ENCODE measurements around the gene CSMD2. TPM values are rescaled to one million over a fixed set of nuclear protein-coding genes. Genes with fewer than 3 reads are reported as not detected.

Gene CSMD2
- total RNA-seq, 1 donor from 2014 or later = 2.6 TPM

DNA sequence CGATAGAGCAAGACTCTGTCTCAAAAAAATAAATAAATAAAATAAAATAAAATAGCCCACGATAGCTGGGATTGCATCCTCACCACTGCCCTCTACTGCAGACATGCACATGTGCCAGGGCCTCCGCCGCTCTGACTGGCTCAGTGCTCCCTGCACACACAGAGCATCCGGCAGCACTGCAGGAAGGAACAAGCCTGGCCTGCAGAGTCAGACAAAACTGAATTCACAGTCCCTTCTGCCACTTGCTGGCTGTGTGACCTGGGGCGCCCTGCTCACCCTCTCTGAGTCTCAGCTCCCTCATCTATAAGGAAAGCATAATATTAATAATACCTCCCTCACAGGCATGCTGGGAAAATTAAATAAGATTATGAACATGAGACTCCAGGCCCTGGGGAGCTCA lies 35.4 kb downstream of the CSMD2 start:
- no peak for DNase-seq (ENCODE audit: low spot score)
- Histone ChIP-seq H3K9me3 (ENCODE audit: low read depth) (no peaks in the 10 kb centered on the region), H3F3A (ENCODE audit: low read depth) (no peaks in the 10 kb centered on the region), H3K36me3 (no peaks in the 10 kb centered on the region), H3K9ac (no peak overlapping the region), H2AFZ (replicated peaks) (no peak overlapping the region), H4K20me1 (ENCODE audit: low read depth) (no peaks in the 10 kb centered on the region), H3K4me2 (no peak overlapping the region), H3K4me3 (no peak overlapping the region), H3K4me1 (no peaks in the 10 kb centered on the region), H3K27me3 (no peaks in the 10 kb centered on the region), H3K79me2 (ENCODE audit: low read depth) (no peaks in the 10 kb centered on the region), H3K27ac (no peak overlapping the region)
- no peak overlapping the region for H3K4me3 Mint-ChIP-seq
- H3K27me3 Mint-ChIP-seq (ENCODE audit: insufficient read depth, low read depth) = peaks cover 6% of the 10 kb centered on the region
- no peaks in the 10 kb centered on the region for H3K36me3 Mint-ChIP-seq
- TF ChIP-seq, protein P1, sequence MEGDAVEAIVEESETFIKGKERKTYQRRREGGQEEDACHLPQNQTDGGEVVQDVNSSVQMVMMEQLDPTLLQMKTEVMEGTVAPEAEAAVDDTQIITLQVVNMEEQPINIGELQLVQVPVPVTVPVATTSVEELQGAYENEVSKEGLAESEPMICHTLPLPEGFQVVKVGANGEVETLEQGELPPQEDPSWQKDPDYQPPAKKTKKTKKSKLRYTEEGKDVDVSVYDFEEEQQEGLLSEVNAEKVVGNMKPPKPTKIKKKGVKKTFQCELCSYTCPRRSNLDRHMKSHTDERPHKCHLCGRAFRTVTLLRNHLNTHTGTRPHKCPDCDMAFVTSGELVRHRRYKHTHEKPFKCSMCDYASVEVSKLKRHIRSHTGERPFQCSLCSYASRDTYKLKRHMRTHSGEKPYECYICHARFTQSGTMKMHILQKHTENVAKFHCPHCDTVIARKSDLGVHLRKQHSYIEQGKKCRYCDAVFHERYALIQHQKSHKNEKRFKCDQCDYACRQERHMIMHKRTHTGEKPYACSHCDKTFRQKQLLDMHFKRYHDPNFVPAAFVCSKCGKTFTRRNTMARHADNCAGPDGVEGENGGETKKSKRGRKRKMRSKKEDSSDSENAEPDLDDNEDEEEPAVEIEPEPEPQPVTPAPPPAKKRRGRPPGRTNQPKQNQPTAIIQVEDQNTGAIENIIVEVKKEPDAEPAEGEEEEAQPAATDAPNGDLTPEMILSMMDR (IDR thresholded peaks at IDR 0.05) = no peak
- no peak for TF ChIP-seq EZH2 (IDR thresholded peaks at IDR 0.05)
- no peak for TF ChIP-seq EZH2phosphoT487 (IDR thresholded peaks at IDR 0.05)
- no peaks in the 10 kb centered on the region for H3K4me1 Mint-ChIP-seq
- H3K27ac Mint-ChIP-seq = no peak overlapping the region
- no peaks in the 10 kb centered on the region for H3K9me3 Mint-ChIP-seq

DNA sequence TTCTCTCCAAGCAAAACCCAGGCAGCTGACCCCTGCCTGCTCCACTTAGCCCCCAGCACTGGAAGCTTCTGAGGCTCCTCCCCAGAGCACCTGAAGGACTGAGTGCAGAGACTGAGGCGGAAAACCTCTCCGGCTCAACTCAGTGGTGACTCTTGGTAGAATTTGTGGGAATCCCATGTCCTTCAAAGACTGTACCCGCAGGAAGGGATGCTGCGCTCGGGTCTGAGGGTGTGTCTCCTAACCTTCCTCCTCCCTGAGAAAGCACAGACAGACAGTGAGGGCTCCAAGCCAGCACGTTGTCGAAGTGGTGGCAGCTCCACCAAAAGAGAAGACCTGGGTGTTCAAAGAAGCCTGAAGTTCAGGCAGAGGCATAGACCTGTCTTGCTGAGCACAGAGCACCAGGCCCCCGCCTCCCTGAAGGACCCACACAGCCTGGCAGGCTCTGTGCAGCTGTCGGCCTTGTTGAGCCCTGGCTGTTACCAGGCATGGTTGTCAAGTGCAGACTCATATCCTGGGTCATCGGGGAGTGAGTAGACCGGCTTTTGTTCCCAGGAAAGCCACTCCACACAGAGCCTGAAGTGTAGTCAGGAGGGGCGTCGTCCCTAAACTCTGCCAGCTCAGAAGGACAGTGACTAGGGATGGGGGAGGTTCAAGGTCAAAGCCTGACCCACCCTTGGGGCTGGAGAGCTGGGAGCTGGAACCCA lies 36.7 kb downstream of the CSMD2 start:
- no peaks in the 10 kb centered on the region for H4K20me1 ChIP-seq (ENCODE audit: low read depth)
- Mint-ChIP-seq H3K4me1 (no peaks in the 10 kb centered on the region), H3K27me3 (ENCODE audit: insufficient read depth, low read depth) (peaks cover 6% of the 10 kb centered on the region), H3K36me3 (no peaks in the 10 kb centered on the region), H3K4me3 (no peak overlapping the region), H3K27ac (no peak overlapping the region), H3K9me3 (no peaks in the 10 kb centered on the region)
- H3K4me1 ChIP-seq = no peaks in the 10 kb centered on the region
- no peaks in the 10 kb centered on the region for H3K36me3 ChIP-seq
- H3K9me3 ChIP-seq (ENCODE audit: low read depth) = no peaks in the 10 kb centered on the region
- no peak overlapping the region for H3K27ac ChIP-seq
- no peak overlapping the region for H3K4me3 ChIP-seq
- H3K9ac ChIP-seq = no peak overlapping the region
- DNase-seq (ENCODE audit: low spot score) = no peak
- H3F3A ChIP-seq (ENCODE audit: low read depth) = no peaks in the 10 kb centered on the region
- TF ChIP-seq EZH2phosphoT487 (IDR thresholded peaks at IDR 0.05) (no peak), EZH2 (IDR thresholded peaks at IDR 0.05) (no peak)
- TF ChIP-seq, protein P1 (IDR thresholded peaks at IDR 0.05) = no peak
- H3K4me2 ChIP-seq = no peak overlapping the region
- no peaks in the 10 kb centered on the region for H3K27me3 ChIP-seq
- no peaks in the 10 kb centered on the region for H3K79me2 ChIP-seq (ENCODE audit: low read depth)
- H2AFZ ChIP-seq (replicated peaks) = no peak overlapping the region

DNA sequence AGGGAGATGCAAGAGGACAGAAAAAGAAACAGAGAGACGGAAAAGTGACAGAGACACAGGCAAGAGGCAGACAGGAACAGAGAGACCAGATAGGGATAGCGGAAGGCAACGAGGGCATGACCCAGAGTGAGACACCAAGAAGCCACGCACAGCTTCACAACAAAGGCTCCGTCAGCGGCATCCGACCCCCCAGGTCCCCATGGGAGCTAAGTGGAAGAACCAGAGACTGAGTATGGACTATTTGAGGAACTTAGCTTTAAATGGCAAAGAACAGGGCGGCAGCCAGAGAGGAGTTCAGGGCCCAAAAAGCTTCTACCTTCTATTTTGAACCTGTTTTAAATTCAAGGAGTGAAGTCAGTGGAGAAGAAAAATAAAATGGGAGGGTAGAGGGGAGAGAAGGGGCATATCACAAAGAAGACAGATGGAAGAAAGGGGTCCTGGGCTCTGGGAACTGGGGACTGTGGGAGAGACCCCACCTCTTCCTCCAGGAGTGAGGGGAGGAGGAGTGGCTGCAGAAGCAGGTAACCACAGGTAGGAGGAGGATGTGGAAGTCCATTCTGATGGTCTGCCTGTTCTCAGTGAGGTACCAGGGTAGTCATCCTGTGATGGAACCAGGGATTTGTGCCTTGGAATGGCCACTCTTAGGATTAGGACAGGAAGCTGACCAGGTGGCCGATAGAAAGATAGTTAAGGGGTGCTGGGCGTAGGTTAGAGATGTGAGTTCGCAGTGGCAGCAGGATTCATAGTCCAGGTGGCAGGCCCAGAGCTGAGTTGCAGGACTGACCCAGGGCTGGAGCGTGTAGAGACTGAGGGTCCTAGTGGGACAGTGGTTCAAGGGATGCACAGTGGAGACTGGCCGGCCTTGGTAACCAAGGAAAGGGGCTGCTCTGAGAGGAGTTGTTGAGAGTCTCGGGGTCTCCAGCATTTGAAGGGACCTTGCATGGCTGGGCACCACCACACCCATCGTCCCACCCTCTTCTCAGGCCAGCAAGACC lies 37.7 kb downstream of the CSMD2 start:
- H2AFZ ChIP-seq (replicated peaks) = no peak overlapping the region
- no peaks in the 10 kb centered on the region for H3K36me3 ChIP-seq
- Mint-ChIP-seq H3K9me3 (no peaks in the 10 kb centered on the region), H3K36me3 (no peaks in the 10 kb centered on the region), H3K4me3 (no peak overlapping the region), H3K27ac (no peak overlapping the region), H3K4me1 (no peaks in the 10 kb centered on the region), H3K27me3 (ENCODE audit: insufficient read depth, low read depth) (peaks cover 3% of the 10 kb centered on the region)
- no peaks in the 10 kb centered on the region for H3K79me2 ChIP-seq (ENCODE audit: low read depth)
- H3K27me3 ChIP-seq = no peaks in the 10 kb centered on the region
- TF ChIP-seq EZH2 (IDR thresholded peaks at IDR 0.05) = no peak
- TF ChIP-seq EZH2phosphoT487 (IDR thresholded peaks at IDR 0.05) = no peak
- H4K20me1 ChIP-seq (ENCODE audit: low read depth) = no peaks in the 10 kb centered on the region
- no peak overlapping the region for H3K9ac ChIP-seq
- H3K4me1 ChIP-seq = no peaks in the 10 kb centered on the region
- no peaks in the 10 kb centered on the region for H3K9me3 ChIP-seq (ENCODE audit: low read depth)
- no peak for DNase-seq (ENCODE audit: low spot score)
- H3F3A ChIP-seq (ENCODE audit: low read depth) = no peaks in the 10 kb centered on the region
- H3K4me2 ChIP-seq = no peak overlapping the region
- no peak overlapping the region for H3K4me3 ChIP-seq
- H3K27ac ChIP-seq = no peak overlapping the region

Data from neural progenitor cell (in vitro differentiated cells).